HepG2 (cell line): ENCODE measurements around the gene JMJD8. TPM values are rescaled to one million over a fixed set of nuclear protein-coding genes. Genes with fewer than 3 reads are reported as not detected.
A peak's percentile ranks its signal among the peaks of the same experiment; 100 is the strongest.

Source experiments
- ATF3 ChIP-seq: sonication (generic); formaldehyde crosslinking; IDR thresholded peaks from 2 replicates; pipeline ENCODE4 v1.4.0; 2020; ENCODE audit warnings: missing genetic modification reagents
- CENPT ChIP-seq: sonication (generic); formaldehyde crosslinking; IDR thresholded peaks from 2 replicates; pipeline ENCODE4 v1.8.0; 2022; ENCODE audit warnings: low read depth, mild to moderate bottlenecking, moderate library complexity, missing genetic modification reagents
- ETV5 ChIP-seq: IDR thresholded peaks from 2 replicates; pipeline ENCODE4 v1.6.1; 2018; ENCODE audit warnings: missing biosample characterization, missing genetic modification reagents, inconsistent platforms, borderline replicate concordance
- HIVEP1 ChIP-seq: sonication (generic); formaldehyde crosslinking; IDR thresholded peaks from 2 replicates; pipeline ENCODE4 v1.4.0; 2020; ENCODE audit warnings: mild to moderate bottlenecking, missing genetic modification reagents
- HNRNPUL1 ChIP-seq: fragments of 200-400 bp; formaldehyde crosslinking; IDR thresholded peaks from 2 replicates; pipeline ENCODE4 v1.6.1; 2017; ENCODE audit warnings: low read depth, mild to moderate bottlenecking, low read length, moderate library complexity
- PCBP1 ChIP-seq: fragments of 200-400 bp; formaldehyde crosslinking; IDR thresholded peaks from 2 replicates; pipeline ENCODE4 v1.6.1; 2017; ENCODE audit warnings: mild to moderate bottlenecking, low read depth, low read length, borderline replicate concordance
- PHB2 ChIP-seq: fragments of 450-650 bp; IDR thresholded peaks from 2 replicates; pipeline ENCODE4 v1.6.1; 2018; ENCODE audit not compliant: partially characterized antibody
- RARA ChIP-seq: IDR thresholded peaks from 2 replicates; pipeline ENCODE4 v1.6.1; 2016; ENCODE audit warnings: missing genetic modification reagents, missing compliant biosample characterization
- REPIN1 ChIP-seq: sonication (generic); formaldehyde crosslinking; IDR thresholded peaks from 2 replicates; pipeline ENCODE4 v1.8.0; 2022; ENCODE audit warnings: missing genetic modification reagents, low read depth, mild to moderate bottlenecking, borderline replicate concordance
- RFX5 ChIP-seq: IDR thresholded peaks from 2 replicates; pipeline ENCODE4 v1.6.1; 2011; ENCODE audit warnings: low read depth, low read length, improper control_type of control experiment
- SP2 ChIP-seq: sonication (generic); formaldehyde crosslinking; IDR thresholded peaks from 2 replicates; pipeline ENCODE4 v1.5.1; 2020; ENCODE audit warnings: mild to moderate bottlenecking, missing genetic modification reagents
- SYNCRIP ChIP-seq: fragments of 200-400 bp; formaldehyde crosslinking; IDR thresholded peaks from 2 replicates; pipeline ENCODE4 v1.6.1; 2018; ENCODE audit warnings: mild to moderate bottlenecking, low read depth, low read length; ENCODE audit not compliant: insufficient read depth
- XBP1 ChIP-seq: sonication (generic); formaldehyde crosslinking; IDR thresholded peaks from 2 replicates; pipeline ENCODE4 v1.5.0; 2020; ENCODE audit warnings: missing genetic modification reagents
- ZNF597 ChIP-seq: sonication (generic); formaldehyde crosslinking; IDR thresholded peaks from 2 replicates; pipeline ENCODE4 v1.5.0; 2020; ENCODE audit warnings: missing genetic modification reagents
- polyA plus RNA-seq, 8 experiments: library from polyadenylated mRNA; depleted of rRNA in 3 of 8; stranded (reverse) in 7 of 8; unstranded in 1 of 8; fragments of >200 nt; fragmentation: Illumina TruSeq in 4 of 8; extraction: Trizol in 4 of 8; gene quantifications; 2 replicates each; pipeline versions ENCODE4 v1.2.1 to v1.2.3, GENCODE V29; 2011 to 2016; ENCODE audit warnings: low read depth in 4 of 8, missing spikeins in 1 of 8, mixed read lengths in 1 of 8; ENCODE audit not compliant: insufficient read depth in 1 of 8
- total RNA-seq, 5 experiments: library from RNA; depleted of rRNA; stranded (reverse); fragments of >200 nt; fragmentation: Illumina TruSeq; extraction: Trizol; gene quantifications; 2 replicates each; pipeline ENCODE4 v1.2.3, GENCODE V29; 2016; ENCODE audit warnings: low read depth in 1 of 5
- TF ChIP-seq, protein P1 (sequence below): sonication (generic); formaldehyde crosslinking; conservative IDR thresholded peaks from 2 replicates; pipeline ENCODE4 v1.4.0; 2020; ENCODE audit warnings: mild to moderate bottlenecking, missing genetic modification reagents, moderate library complexity
- TF ChIP-seq, protein P2 (sequence below): IDR thresholded peaks from 2 replicates; pipeline ENCODE4 v1.6.1; 2016; ENCODE audit warnings: low read depth, missing genetic modification reagents, missing compliant biosample characterization
- TF ChIP-seq, protein P3 (sequence below): IDR thresholded peaks from 2 replicates; pipeline ENCODE4 v1.6.1; 2016; ENCODE audit warnings: low read depth, borderline replicate concordance

JMJD8 gene
- total and polyA plus RNA-seq, 2 of the 13 experiments (the other 11 are each of a cell fraction or from before 2014, with no cell fraction given): 2.6 to 11.8 TPM

- TF ChIP-seq, protein P1, sequence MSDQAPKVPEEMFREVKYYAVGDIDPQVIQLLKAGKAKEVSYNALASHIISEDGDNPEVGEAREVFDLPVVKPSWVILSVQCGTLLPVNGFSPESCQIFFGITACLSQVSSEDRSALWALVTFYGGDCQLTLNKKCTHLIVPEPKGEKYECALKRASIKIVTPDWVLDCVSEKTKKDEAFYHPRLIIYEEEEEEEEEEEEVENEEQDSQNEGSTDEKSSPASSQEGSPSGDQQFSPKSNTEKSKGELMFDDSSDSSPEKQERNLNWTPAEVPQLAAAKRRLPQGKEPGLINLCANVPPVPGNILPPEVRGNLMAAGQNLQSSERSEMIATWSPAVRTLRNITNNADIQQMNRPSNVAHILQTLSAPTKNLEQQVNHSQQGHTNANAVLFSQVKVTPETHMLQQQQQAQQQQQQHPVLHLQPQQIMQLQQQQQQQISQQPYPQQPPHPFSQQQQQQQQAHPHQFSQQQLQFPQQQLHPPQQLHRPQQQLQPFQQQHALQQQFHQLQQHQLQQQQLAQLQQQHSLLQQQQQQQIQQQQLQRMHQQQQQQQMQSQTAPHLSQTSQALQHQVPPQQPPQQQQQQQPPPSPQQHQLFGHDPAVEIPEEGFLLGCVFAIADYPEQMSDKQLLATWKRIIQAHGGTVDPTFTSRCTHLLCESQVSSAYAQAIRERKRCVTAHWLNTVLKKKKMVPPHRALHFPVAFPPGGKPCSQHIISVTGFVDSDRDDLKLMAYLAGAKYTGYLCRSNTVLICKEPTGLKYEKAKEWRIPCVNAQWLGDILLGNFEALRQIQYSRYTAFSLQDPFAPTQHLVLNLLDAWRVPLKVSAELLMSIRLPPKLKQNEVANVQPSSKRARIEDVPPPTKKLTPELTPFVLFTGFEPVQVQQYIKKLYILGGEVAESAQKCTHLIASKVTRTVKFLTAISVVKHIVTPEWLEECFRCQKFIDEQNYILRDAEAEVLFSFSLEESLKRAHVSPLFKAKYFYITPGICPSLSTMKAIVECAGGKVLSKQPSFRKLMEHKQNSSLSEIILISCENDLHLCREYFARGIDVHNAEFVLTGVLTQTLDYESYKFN (CRISPR knock-in tag): peak; percentile 55
- peak; percentile 60; the same call in 1 of the 2 replicates for TF ChIP-seq ATF3 (CRISPR knock-in tag)
- no peak for TF ChIP-seq HNRNPUL1
- no peak for TF ChIP-seq SYNCRIP
- TF ChIP-seq PHB2: no peak
- TF ChIP-seq SP2: no peak; the same call in 1 of the 2 replicates
- TF ChIP-seq, protein P2, sequence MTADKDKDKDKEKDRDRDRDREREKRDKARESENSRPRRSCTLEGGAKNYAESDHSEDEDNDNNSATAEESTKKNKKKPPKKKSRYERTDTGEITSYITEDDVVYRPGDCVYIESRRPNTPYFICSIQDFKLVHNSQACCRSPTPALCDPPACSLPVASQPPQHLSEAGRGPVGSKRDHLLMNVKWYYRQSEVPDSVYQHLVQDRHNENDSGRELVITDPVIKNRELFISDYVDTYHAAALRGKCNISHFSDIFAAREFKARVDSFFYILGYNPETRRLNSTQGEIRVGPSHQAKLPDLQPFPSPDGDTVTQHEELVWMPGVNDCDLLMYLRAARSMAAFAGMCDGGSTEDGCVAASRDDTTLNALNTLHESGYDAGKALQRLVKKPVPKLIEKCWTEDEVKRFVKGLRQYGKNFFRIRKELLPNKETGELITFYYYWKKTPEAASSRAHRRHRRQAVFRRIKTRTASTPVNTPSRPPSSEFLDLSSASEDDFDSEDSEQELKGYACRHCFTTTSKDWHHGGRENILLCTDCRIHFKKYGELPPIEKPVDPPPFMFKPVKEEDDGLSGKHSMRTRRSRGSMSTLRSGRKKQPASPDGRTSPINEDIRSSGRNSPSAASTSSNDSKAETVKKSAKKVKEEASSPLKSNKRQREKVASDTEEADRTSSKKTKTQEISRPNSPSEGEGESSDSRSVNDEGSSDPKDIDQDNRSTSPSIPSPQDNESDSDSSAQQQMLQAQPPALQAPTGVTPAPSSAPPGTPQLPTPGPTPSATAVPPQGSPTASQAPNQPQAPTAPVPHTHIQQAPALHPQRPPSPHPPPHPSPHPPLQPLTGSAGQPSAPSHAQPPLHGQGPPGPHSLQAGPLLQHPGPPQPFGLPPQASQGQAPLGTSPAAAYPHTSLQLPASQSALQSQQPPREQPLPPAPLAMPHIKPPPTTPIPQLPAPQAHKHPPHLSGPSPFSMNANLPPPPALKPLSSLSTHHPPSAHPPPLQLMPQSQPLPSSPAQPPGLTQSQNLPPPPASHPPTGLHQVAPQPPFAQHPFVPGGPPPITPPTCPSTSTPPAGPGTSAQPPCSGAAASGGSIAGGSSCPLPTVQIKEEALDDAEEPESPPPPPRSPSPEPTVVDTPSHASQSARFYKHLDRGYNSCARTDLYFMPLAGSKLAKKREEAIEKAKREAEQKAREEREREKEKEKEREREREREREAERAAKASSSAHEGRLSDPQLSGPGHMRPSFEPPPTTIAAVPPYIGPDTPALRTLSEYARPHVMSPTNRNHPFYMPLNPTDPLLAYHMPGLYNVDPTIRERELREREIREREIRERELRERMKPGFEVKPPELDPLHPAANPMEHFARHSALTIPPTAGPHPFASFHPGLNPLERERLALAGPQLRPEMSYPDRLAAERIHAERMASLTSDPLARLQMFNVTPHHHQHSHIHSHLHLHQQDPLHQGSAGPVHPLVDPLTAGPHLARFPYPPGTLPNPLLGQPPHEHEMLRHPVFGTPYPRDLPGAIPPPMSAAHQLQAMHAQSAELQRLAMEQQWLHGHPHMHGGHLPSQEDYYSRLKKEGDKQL (CRISPR knock-in tag): peak; percentile 14; the same call in 1 of the 2 replicates
- TF ChIP-seq PCBP1: 0 out of 2 replicates have a peak, but pooled peaks have one; percentile 66
- TF ChIP-seq RARA (CRISPR knock-in tag): peak; percentile 72
- no peak for TF ChIP-seq XBP1 (CRISPR knock-in tag)
- peak; percentile 66 for TF ChIP-seq ETV5 (CRISPR knock-in tag)
- TF ChIP-seq, protein P3, sequence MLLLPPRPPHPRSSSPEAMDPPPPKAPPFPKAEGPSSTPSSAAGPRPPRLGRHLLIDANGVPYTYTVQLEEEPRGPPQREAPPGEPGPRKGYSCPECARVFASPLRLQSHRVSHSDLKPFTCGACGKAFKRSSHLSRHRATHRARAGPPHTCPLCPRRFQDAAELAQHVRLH (CRISPR knock-in tag): no peak
- TF ChIP-seq REPIN1 (CRISPR knock-in tag): peak; percentile 67; the same call in 1 of the 2 replicates
- TF ChIP-seq ZNF597 (CRISPR knock-in tag): no peak
- no peak for TF ChIP-seq RFX5
- TF ChIP-seq CENPT (CRISPR knock-in tag): peak; percentile 66; the same call in 1 of the 2 replicates
- peak; percentile 67 for TF ChIP-seq HIVEP1
Observed at GRCh38 chr16:642189-643049, 41.7 kb downstream of the JMJD8 start (continued).
